Measurements from ENCODE around the gene NRG2. TPM values are rescaled to one million over a fixed set of nuclear protein-coding genes. Genes with fewer than 3 reads are reported as not detected.

NRG2 gene
- polyA plus RNA-seq, 3 donors, result 0.01 TPM; not detected in 2

DNA sequence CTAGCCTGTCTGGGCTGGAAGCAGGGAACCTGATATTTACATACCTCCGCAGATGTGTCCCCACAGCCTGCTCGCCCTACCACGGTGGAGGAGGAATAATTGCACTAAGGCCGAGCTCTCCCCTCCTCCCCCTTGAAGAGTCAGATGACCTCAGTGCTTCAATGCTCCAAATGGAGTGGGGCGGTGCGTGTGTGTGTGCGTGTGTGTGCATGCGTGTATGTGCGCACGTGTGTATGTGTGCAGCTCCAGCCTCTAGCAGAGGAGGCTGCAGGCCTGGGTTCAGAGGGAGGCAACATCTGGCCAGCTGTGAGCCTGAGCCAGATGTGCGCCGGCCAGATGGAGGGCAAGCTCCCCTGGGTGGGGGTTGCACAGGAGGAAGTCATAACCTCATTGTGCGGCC lies 90.5 kb downstream of the NRG2 start:
- peaks cover 0 to 6% of the 10 kb centered on the region in 2 donors for H3K4me1 ChIP-seq (ENCODE audit: control insufficient read depth in 1 of 2, insufficient read depth in 2 of 2, low read length in 2 of 2)
- no peak overlapping the region for H3K4me3 ChIP-seq (replicated peaks in 1 of 3; ENCODE audit: low read depth in 2 of 3, low read length in 3 of 3)
- no peak overlapping the region for H3K4me3 Mint-ChIP-seq
- intact Hi-C loops (cut with micrococcal nuclease), result no loop called here
- H3K9me3 ChIP-seq (replicated peaks in 1 of 2; ENCODE audit: control insufficient read depth in 1 of 2, insufficient read depth in 1 of 2, low read length in 2 of 2), result no peaks in the 10 kb centered on the region
- H3K36me3 Mint-ChIP-seq, result no peaks in the 10 kb centered on the region
- no peak overlapping the region for H3K4me2 ChIP-seq (replicated peaks; ENCODE audit: extremely low read depth, low read length, poor library complexity, severe bottlenecking)
- DNase-seq, result no peak
- peaks cover 0 to 2% (median 0%) of the 10 kb centered on the region in 7 donors for H3K9me3 Mint-ChIP-seq
- H3K27ac ChIP-seq (ENCODE audit: low read depth in 1 of 2, low read length in 2 of 2), result no peak overlapping the region
- H3K36me3 ChIP-seq (replicated peaks in 1 of 2; ENCODE audit: control insufficient read depth in 1 of 2, insufficient read depth in 2 of 2, low read length in 2 of 2), result no peaks in the 10 kb centered on the region
- peaks cover 8% of the 10 kb centered on the region for H3K4me1 Mint-ChIP-seq
- H3K9ac ChIP-seq (ENCODE audit: insufficient read depth, low read length, poor library complexity, severe bottlenecking), result no peak overlapping the region
- TF ChIP-seq, protein P1, sequence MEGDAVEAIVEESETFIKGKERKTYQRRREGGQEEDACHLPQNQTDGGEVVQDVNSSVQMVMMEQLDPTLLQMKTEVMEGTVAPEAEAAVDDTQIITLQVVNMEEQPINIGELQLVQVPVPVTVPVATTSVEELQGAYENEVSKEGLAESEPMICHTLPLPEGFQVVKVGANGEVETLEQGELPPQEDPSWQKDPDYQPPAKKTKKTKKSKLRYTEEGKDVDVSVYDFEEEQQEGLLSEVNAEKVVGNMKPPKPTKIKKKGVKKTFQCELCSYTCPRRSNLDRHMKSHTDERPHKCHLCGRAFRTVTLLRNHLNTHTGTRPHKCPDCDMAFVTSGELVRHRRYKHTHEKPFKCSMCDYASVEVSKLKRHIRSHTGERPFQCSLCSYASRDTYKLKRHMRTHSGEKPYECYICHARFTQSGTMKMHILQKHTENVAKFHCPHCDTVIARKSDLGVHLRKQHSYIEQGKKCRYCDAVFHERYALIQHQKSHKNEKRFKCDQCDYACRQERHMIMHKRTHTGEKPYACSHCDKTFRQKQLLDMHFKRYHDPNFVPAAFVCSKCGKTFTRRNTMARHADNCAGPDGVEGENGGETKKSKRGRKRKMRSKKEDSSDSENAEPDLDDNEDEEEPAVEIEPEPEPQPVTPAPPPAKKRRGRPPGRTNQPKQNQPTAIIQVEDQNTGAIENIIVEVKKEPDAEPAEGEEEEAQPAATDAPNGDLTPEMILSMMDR (IDR thresholded peaks at IDR 0.05), result no peak
- H4K20me1 ChIP-seq (ENCODE audit: insufficient read depth, low read length), result no peaks in the 10 kb centered on the region
- H3K27ac Mint-ChIP-seq, result no peak overlapping the region
- H3K27me3 Mint-ChIP-seq (ENCODE audit: low read depth in 3 of 3), result peaks cover 2 to 16% (median 8%) of the 10 kb centered on the region in 3 donors
- 98% methylated on average over 6 of the region's 13 CpGs for WGBS (ENCODE audit: insufficient coverage)
- no peaks in the 10 kb centered on the region for H3K79me2 ChIP-seq (ENCODE audit: insufficient read depth, low read length)
- no peak overlapping the region for H2AFZ ChIP-seq (ENCODE audit: insufficient read depth, low read depth, low read length, poor library complexity, severe bottlenecking)
- H3K27me3 ChIP-seq (ENCODE audit: control insufficient read depth in 2 of 2, insufficient read depth in 2 of 2, low read length in 2 of 2), result peaks cover 0 to 2% of the 10 kb centered on the region in 2 donors

DNA sequence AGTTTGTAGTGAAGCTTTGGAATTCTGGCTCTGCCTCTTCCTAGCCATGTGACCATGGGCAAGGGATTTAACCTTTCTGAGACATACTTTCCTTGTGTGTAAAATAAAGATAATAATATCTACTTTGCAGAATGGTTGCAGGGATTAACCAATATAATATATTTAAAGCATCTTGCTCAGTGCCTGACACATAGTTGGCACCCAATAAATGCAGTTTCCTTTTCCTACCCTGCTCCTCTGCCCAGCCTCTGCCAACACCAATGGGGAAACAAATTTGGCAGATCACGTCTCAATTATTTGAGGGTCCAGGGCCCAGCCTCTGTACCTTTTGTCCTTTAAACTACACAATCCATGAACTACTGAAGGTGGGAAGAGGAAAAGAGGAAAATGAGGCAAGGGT lies 91.1 kb downstream of the NRG2 start:
- H3K9me3 Mint-ChIP-seq, result peaks cover 0 to 2% (median 0%) of the 10 kb centered on the region in 7 donors
- Histone ChIP-seq H3K4me3 (replicated peaks in 1 of 3; ENCODE audit: low read depth in 2 of 3, low read length in 3 of 3) (no peak overlapping the region), H3K36me3 (replicated peaks in 1 of 2; ENCODE audit: control insufficient read depth in 1 of 2, insufficient read depth in 2 of 2, low read length in 2 of 2) (no peaks in the 10 kb centered on the region), H3K9me3 (replicated peaks in 1 of 2; ENCODE audit: control insufficient read depth in 1 of 2, insufficient read depth in 1 of 2, low read length in 2 of 2) (no peaks in the 10 kb centered on the region), H4K20me1 (ENCODE audit: insufficient read depth, low read length) (no peaks in the 10 kb centered on the region), H3K27me3 (ENCODE audit: control insufficient read depth in 2 of 2, insufficient read depth in 2 of 2, low read length in 2 of 2) (no peaks in the 10 kb centered on the region), H2AFZ (ENCODE audit: insufficient read depth, low read depth, low read length, poor library complexity, severe bottlenecking) (no peak overlapping the region), H3K4me1 (ENCODE audit: control insufficient read depth in 1 of 2, insufficient read depth in 2 of 2, low read length in 2 of 2) (peaks cover 2 to 12% of the 10 kb centered on the region in 2 donors), H3K27ac (ENCODE audit: low read depth in 1 of 2, low read length in 2 of 2) (no peak overlapping the region), H3K9ac (ENCODE audit: insufficient read depth, low read length, poor library complexity, severe bottlenecking) (no peak overlapping the region), H3K4me2 (replicated peaks; ENCODE audit: extremely low read depth, low read length, poor library complexity, severe bottlenecking) (no peak overlapping the region), H3K79me2 (ENCODE audit: insufficient read depth, low read length) (no peaks in the 10 kb centered on the region)
- DNase-seq, result no peak
- peaks cover 2 to 14% (median 7%) of the 10 kb centered on the region in 3 donors for H3K27me3 Mint-ChIP-seq (ENCODE audit: low read depth in 3 of 3)
- no peak overlapping the region for H3K4me3 Mint-ChIP-seq
- TF ChIP-seq, protein P1 (IDR thresholded peaks at IDR 0.05), result no peak
- H3K4me1 Mint-ChIP-seq, result peaks cover 11% of the 10 kb centered on the region
- intact Hi-C loops (cut with micrococcal nuclease), result no loop called here
- H3K36me3 Mint-ChIP-seq, result no peaks in the 10 kb centered on the region
- H3K27ac Mint-ChIP-seq, result no peak overlapping the region
- WGBS (ENCODE audit: insufficient coverage), result no CpG with 5 or more reads among the region's 1 CpG
